Spleen (tissue), 7 donors: ENCODE results near the gene C9orf85.

Source experiments
- CTCF ChIP-seq, 11 experiments: fragments of 200-600 bp in 7 of 11; fragments of 450-650 bp in 4 of 11; sonication (generic) in 4 of 11; IDR thresholded peaks in 8 of 11; conservative IDR thresholded peaks in 3 of 11; 1 replicate in 7 of 11; 2 replicates in 4 of 11; pipeline versions ENCODE4 v1.4.0 to v1.8.0; 2016 to 2021; ENCODE audit warnings: antibody characterized with exemption in 11 of 11, inconsistent platforms in 4 of 11, mild to moderate bottlenecking in 1 of 11
- POLR2A ChIP-seq, 3 donors: fragments of 450-650 bp; IDR thresholded peaks; one replicate each; pipeline ENCODE4 v1.5.1; 2017; ENCODE audit warnings: antibody characterized with exemption in 3 of 3, mild to moderate bottlenecking in 1 of 3
- POLR2AphosphoS5 ChIP-seq, 3 donors: sonication (generic); formaldehyde crosslinking; IDR thresholded peaks; one replicate each; pipeline ENCODE4 v1.5.1; 2017; ENCODE audit warnings: antibody characterized with exemption in 3 of 3
- donor health status: DM: no; HTN: no; CAD: no; lungs with moderate emphysema.
- donor health status: DM: no; HTN: no; CAD: no.
- donor health status: DM: no; HTN: no; CAD: no.

GRCh38 chr9:71901695-71902597, 9.5 kb upstream of the C9orf85 start:
- no peak for TF ChIP-seq CTCF (IDR thresholded peaks at IDR 0.05 in 8 of 11, conservative IDR thresholded peaks at IDR 0.05 in 3 of 11)
- no peak for TF ChIP-seq POLR2A (IDR thresholded peaks at IDR 0.05)
- TF ChIP-seq POLR2AphosphoS5 (IDR thresholded peaks at IDR 0.05) = no peak
